SKM-1 (cell line): ENCODE measurements around the gene R3HDM4.
"Not testable (repeated sequence)": the region's sequence is repeated elsewhere in the genome, so short reads cannot be mapped to it uniquely, and the experiment has no call there.

Source experiments
- DNase-seq: peaks from one replicate; lab custom pipeline; 2025; ENCODE audit not compliant: unreplicated experiment; lab: John Stamatoyannopoulos, UW

Gene R3HDM4

GRCh38 chr19:877992-878660, 34.9 kb downstream of the R3HDM4 start:
- DNase-seq: not testable (repeated sequence)

GRCh38 chr19:876780-877314, 36.2 kb downstream of the R3HDM4 start:
- DNase-seq: no peak

- DNase-seq: no peak
Observed at GRCh38 chr19:876089-876488, 36.9 kb downstream of the R3HDM4 start.

GRCh38 chr19:875265-875879, 37.6 kb downstream of the R3HDM4 start:
- DNase-seq: no peak

- no peak for DNase-seq
Observed at GRCh38 chr19:873561-874041, 39.4 kb downstream of the R3HDM4 start.

GRCh38 chr19:873084-873483, 39.9 kb downstream of the R3HDM4 start:
- no peak for DNase-seq

- no peak for DNase-seq
Observed at GRCh38 chr19:872266-872951, 40.6 kb downstream of the R3HDM4 start.

- no peak for DNase-seq
Observed at GRCh38 chr19:871446-872265, 41.4 kb downstream of the R3HDM4 start.

GRCh38 chr19:870963-871401, 42.0 kb downstream of the R3HDM4 start:
- DNase-seq: no peak

- no peak for DNase-seq
Observed at GRCh38 chr19:870314-870713, 42.7 kb downstream of the R3HDM4 start.

GRCh38 chr19:869245-870177, 43.5 kb downstream of the R3HDM4 start:
- DNase-seq: no peak

- DNase-seq: no peak
Observed at GRCh38 chr19:868458-869244, 44.4 kb downstream of the R3HDM4 start.

GRCh38 chr19:867855-868457, 45.1 kb downstream of the R3HDM4 start:
- DNase-seq: no peak

- DNase-seq: no peak
Observed at GRCh38 chr19:867301-867793, 45.7 kb downstream of the R3HDM4 start.

GRCh38 chr19:866769-867300, 46.2 kb downstream of the R3HDM4 start:
- DNase-seq: no peak

GRCh38 chr19:863315-863620, 49.8 kb downstream of the R3HDM4 start:
- DNase-seq: no peak

- DNase-seq: no peak
Observed at GRCh38 chr19:862581-863314, 50.3 kb downstream of the R3HDM4 start.
